NT2/D1 (cell line): Measurements from ENCODE around the gene CD86.

Source experiments
- SUZ12 ChIP-seq: IDR thresholded peaks from 2 replicates; pipeline ENCODE4 v1.6.1; 2011; ENCODE audit not compliant: insufficient read length, insufficient read depth; ENCODE audit errors: extremely low read depth
- YY1 ChIP-seq: IDR thresholded peaks from 2 replicates; pipeline ENCODE4 v1.6.1; 2011; ENCODE audit not compliant: insufficient read length, insufficient read depth

- TF ChIP-seq YY1 (no peak), SUZ12 (no peak)
Observed at GRCh38 chr3:122084799-122085198, 29.6 kb downstream of the CD86 start.
